Measurements from ENCODE around the gene EYA4.

- TF ChIP-seq, protein P1, sequence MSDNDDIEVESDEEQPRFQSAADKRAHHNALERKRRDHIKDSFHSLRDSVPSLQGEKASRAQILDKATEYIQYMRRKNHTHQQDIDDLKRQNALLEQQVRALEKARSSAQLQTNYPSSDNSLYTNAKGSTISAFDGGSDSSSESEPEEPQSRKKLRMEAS (CRISPR knock-in tag; IDR thresholded peaks at IDR 0.05) = no peak
- TF ChIP-seq ZBTB21 (CRISPR knock-in tag; IDR thresholded peaks at IDR 0.05; ENCODE audit: borderline replicate concordance) (no peak), CTCF (IDR thresholded peaks at IDR 0.05) (no peak), NR3C1 (CRISPR knock-in tag; conservative IDR thresholded peaks at IDR 0.05; ENCODE audit: low read depth) (no peak)
Measured at GRCh38 chr6:133467231-133467981, 226.2 kb downstream of the EYA4 start.
